ENCODE data around the gene PPP2R2C. TPM values are rescaled to one million over a fixed set of nuclear protein-coding genes. Genes with fewer than 3 reads are reported as not detected.

The PPP2R2C gene
- total and polyA plus RNA-seq, 10 donors: 0.07 to 1.3 (median 0.23) TPM; not detected in 1

DNA sequence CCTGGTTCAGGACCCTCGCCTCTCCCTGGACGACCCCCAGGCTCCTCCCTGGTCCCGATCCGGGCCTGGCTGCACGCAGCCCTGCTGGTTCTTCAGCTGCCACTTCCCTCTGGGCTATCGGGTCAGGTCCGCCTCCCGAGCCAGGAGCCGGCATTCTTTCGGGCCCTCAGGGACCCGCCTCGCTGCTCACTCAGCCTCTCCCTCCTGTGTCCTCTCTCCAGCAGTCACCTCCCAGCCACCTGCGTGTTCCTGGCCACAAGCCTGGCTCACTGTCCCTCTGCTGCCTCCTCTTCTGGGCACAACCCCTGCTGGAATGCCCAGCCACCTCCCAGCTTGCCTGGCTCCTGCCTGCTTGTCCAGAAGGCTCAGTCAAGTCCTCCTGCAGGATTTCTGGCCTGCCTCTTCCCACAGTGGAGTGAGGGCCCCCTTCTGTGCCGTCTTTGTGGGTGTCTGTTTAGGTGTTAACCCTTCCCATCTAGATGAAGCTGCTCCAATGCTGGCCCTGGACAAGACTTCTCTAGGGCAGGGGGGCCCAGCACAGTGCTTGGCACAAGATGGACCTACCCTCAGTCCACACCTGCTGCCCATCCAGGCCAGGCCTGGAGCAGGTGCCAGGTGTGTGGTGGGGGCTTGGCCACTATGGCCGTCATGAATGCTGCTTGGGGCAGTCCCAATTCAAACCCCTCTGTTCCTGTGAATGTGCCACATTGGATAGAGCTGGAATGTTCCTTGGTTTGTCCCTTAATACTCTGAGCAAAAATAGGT lies 200.5 kb downstream of the PPP2R2C start:
- intact Hi-C loops (cut with DNase I; ENCODE audit: low total_unique reads): no loop called here
- peak overlapping the region in 3 of 8 donors; percentile 82 to 99 (median 86) for H3K4me3 ChIP-seq
- peak; percentile 81 for DNase-seq

DNA sequence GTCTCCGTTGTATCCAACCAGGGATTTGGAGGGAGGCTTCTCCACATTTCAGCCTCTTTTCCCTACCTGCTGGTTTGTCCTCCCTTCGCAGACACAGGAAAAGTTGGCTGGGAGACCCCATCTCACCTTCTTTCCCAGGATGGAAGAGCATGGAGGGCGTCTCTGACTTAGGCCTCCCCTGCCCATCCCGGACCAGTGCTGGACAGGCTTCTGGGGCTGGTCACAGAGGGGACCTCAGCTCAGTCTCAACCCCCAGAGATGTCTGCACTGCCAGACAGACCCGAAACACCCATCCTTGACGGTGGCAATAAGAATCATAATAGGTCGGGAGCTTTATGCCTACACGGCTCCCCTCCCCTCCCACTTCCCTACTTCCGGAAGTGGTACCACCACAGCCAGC lies 201.2 kb downstream of the PPP2R2C start:
- Histone ChIP-seq H3K4me1 (peaks cover 8 to 82% (median 62%) of the 10 kb centered on the region in 6 donors), H3K27ac (peak overlapping the region in 3 of 8 donors; percentile 79 to 82 (median 81)), H3K4me3 (peak overlapping the region in 5 of 8 donors; percentile 76 to 99 (median 86)), H3K36me3 (no peaks in the 10 kb centered on the region), H3K27me3 (replicated peaks in 1 of 7) (peaks cover 0 to 19% (median 0%) of the 10 kb centered on the region in 7 donors), H3K9me3 (no peaks in the 10 kb centered on the region)
- intact Hi-C loops (cut with DNase I; ENCODE audit: low total_unique reads): no loop called here
- 59 to 81% (median 62%) methylated on average over 6 to 9 of the region's 9 CpGs for WGBS, 5 donors
- TF ChIP-seq POLR2AphosphoS5 (IDR thresholded peaks at IDR 0.05) (no peak), POLR2A (IDR thresholded peaks at IDR 0.05) (no peak)
- TF ChIP-seq, protein P1, sequence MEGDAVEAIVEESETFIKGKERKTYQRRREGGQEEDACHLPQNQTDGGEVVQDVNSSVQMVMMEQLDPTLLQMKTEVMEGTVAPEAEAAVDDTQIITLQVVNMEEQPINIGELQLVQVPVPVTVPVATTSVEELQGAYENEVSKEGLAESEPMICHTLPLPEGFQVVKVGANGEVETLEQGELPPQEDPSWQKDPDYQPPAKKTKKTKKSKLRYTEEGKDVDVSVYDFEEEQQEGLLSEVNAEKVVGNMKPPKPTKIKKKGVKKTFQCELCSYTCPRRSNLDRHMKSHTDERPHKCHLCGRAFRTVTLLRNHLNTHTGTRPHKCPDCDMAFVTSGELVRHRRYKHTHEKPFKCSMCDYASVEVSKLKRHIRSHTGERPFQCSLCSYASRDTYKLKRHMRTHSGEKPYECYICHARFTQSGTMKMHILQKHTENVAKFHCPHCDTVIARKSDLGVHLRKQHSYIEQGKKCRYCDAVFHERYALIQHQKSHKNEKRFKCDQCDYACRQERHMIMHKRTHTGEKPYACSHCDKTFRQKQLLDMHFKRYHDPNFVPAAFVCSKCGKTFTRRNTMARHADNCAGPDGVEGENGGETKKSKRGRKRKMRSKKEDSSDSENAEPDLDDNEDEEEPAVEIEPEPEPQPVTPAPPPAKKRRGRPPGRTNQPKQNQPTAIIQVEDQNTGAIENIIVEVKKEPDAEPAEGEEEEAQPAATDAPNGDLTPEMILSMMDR (IDR thresholded peaks at IDR 0.05 in 8 of 11, conservative IDR thresholded peaks at IDR 0.05 in 3 of 11): no peak
- DNase-seq: peak; percentile 70

More for the DNA sequence above, 200.5 kb downstream of the PPP2R2C start:
- TF ChIP-seq POLR2AphosphoS5 (IDR thresholded peaks at IDR 0.05) (peak in 1 of 3 donors; percentile 11), POLR2A (IDR thresholded peaks at IDR 0.05) (no peak)
- TF ChIP-seq, protein P1 (IDR thresholded peaks at IDR 0.05 in 8 of 11, conservative IDR thresholded peaks at IDR 0.05 in 3 of 11): no peak
- no peaks in the 10 kb centered on the region for H3K36me3 ChIP-seq
- 58 to 88% (median 72%) methylated on average over 15 of the region's 15 CpGs for WGBS, 5 donors
- H3K9me3 ChIP-seq: no peaks in the 10 kb centered on the region
- H3K27ac ChIP-seq: peak overlapping the region in 4 of 8 donors; percentile 20 to 81 (median 58)
- peaks cover 0 to 19% (median 0%) of the 10 kb centered on the region in 7 donors for H3K27me3 ChIP-seq (replicated peaks in 1 of 7)
- H3K4me1 ChIP-seq: peaks cover 14 to 89% (median 68%) of the 10 kb centered on the region in 6 donors

DNA sequence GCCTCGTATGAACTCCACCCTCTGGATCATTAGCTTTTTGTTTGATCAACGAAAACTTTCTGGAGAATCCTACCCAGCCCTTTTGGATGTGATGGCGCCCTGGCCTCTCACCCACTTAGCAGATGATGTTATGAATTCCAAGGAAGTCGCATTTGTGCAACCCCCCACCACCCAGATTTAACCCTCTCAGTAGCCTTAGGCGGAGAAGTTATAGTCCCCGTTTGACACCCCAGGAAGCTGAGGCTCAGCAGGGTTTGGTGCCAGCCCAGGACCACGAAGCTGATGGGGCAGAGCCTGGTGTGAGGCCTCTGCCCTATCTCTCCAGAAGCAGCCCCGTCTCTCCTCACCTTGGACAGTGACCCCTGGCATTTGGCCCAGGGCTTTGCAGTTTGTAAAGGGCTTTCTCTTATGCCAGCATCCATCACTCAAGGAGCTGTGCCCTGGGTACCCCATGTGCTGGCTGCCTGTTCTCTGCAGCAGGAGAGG lies 201.7 kb downstream of the PPP2R2C start:
- 45 to 54% (median 49%) methylated on average over 8 of the region's 8 CpGs for WGBS, 5 donors
- Histone ChIP-seq H3K9me3 (no peaks in the 10 kb centered on the region), H3K27me3 (replicated peaks in 1 of 7) (peaks cover 0 to 19% (median 0%) of the 10 kb centered on the region in 7 donors), H3K36me3 (no peaks in the 10 kb centered on the region), H3K4me3 (peak overlapping the region; percentile 76 to 99 (median 86)), H3K27ac (peak overlapping the region in 4 of 8 donors; percentile 75 to 82 (median 80)), H3K4me1 (peaks cover 7 to 77% (median 57%) of the 10 kb centered on the region in 6 donors)
- intact Hi-C loops (cut with DNase I; ENCODE audit: low total_unique reads): no loop called here
- TF ChIP-seq POLR2AphosphoS5 (IDR thresholded peaks at IDR 0.05): no peak
- no peak for TF ChIP-seq POLR2A (IDR thresholded peaks at IDR 0.05)
- TF ChIP-seq, protein P1 (IDR thresholded peaks at IDR 0.05 in 8 of 11, conservative IDR thresholded peaks at IDR 0.05 in 3 of 11): no peak
- peak; percentile 77 for DNase-seq

Other genes starting within 250 kb of the PPP2R2C start
- gene WFS1, start 202.8 kb downstream of the PPP2R2C start, total RNA-seq: 10 to 100 TPM; 23.8 to 62.2 (median 54.8) TPM
- gene WFS1, start 202.8 kb downstream of the PPP2R2C start, polyA plus RNA-seq: 10 to 100 TPM in 1 of 3 donors, 1 to 10 TPM in 2; 4.9 to 10.4 (median 8.0) TPM
- 10 to 100 TPM; 25.8 to 40.3 (median 34.0) TPM for gene MAN2B2, start 102.6 kb upstream of the PPP2R2C start, total RNA-seq
- 10 to 100 TPM in 1 of 3 donors, 1 to 10 TPM in 2; 7.9 to 10.5 (median 9.0) TPM for gene MAN2B2, start 102.6 kb upstream of the PPP2R2C start, polyA plus RNA-seq
- gene MRFAP1, start 168.1 kb upstream of the PPP2R2C start, total RNA-seq: 100 to 1,000 TPM; 181 to 265 (median 227) TPM
- gene MRFAP1, start 168.1 kb upstream of the PPP2R2C start, polyA plus RNA-seq: 100 to 1,000 TPM; 133 to 299 (median 191) TPM
- 100 to 1,000 TPM in 2 of 7 donors, 10 to 100 TPM in 5; 17.1 to 162 (median 34.9) TPM for gene S100P, start 221.3 kb upstream of the PPP2R2C start, total RNA-seq
- 10 to 100 TPM in 1 of 3 donors, 1 to 10 TPM in 2; 3.5 to 15.3 (median 8.8) TPM for gene S100P, start 221.3 kb upstream of the PPP2R2C start, polyA plus RNA-seq
- gene MRFAP1L1, start 237.3 kb upstream of the PPP2R2C start, total RNA-seq: 10 to 100 TPM; 45.6 to 96.9 (median 57.1) TPM
- gene MRFAP1L1, start 237.3 kb upstream of the PPP2R2C start, polyA plus RNA-seq: 10 to 100 TPM; 50.6 to 74.2 (median 67.7) TPM
- gene BLOC1S4, start 243.6 kb upstream of the PPP2R2C start, total RNA-seq: 10 to 100 TPM; 13.4 to 24.2 (median 16.7) TPM
- 10 to 100 TPM; 19.6 to 22.8 (median 20.3) TPM for gene BLOC1S4, start 243.6 kb upstream of the PPP2R2C start, polyA plus RNA-seq